Measurements from ENCODE around the gene CDK5R2.
"Not testable (repeated sequence)": the region's sequence is repeated elsewhere in the genome, so short reads cannot be mapped to it uniquely, and the experiment has no call there.

The CDK5R2 gene

GRCh38 chr2:218927876-218928275 is 31.6 kb upstream of the CDK5R2 start:
- DNase-seq (ENCODE audit: low spot score) = no peak
- in situ Hi-C loops (cut with MboI; ENCODE audit: low sequenced_read_pairs, unreplicated experiment) = no loop called here
- TF ChIP-seq CTCF (IDR thresholded peaks at IDR 0.05; ENCODE audit: borderline replicate concordance, control extremely low read depth, extremely low read depth, insufficient read depth, missing control alignments) = no peak

DNA sequence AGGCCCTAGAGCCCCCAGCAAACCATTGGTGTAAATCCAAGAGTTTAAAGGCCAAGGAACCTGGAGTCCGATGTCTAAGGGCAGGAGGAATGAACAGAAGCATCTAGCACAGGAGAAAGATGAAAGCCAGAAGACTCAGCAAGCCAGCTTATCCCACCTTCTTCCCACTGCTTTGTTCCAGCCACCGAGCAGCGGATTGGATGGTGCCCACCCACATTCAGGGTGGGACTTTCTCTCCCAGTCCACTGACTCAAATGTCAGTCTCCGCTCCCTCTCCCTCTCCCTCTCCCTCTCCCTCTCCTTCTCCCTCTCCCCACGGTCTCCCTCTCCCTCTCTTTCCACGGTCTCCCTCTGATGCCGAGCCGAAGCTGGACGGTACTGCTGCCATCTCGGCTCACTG is 29.0 kb upstream of the CDK5R2 start:
- DNase-seq (ENCODE audit: low spot score); in situ Hi-C loops (cut with MboI; ENCODE audit: low sequenced_read_pairs, unreplicated experiment): not testable (repeated sequence)

- in situ Hi-C loops (cut with MboI; ENCODE audit: low sequenced_read_pairs, unreplicated experiment); DNase-seq (ENCODE audit: low spot score): not testable (repeated sequence)
Observed at GRCh38 chr2:218931751-218932150, 27.7 kb upstream of the CDK5R2 start.

- TF ChIP-seq CTCF (IDR thresholded peaks at IDR 0.05; ENCODE audit: borderline replicate concordance, control extremely low read depth, extremely low read depth, insufficient read depth, missing control alignments) = no peak
- DNase-seq (ENCODE audit: low spot score) = no peak
- in situ Hi-C loops (cut with MboI; ENCODE audit: low sequenced_read_pairs, unreplicated experiment) = no loop called here
Observed at GRCh38 chr2:218944759-218945404, 14.6 kb upstream of the CDK5R2 start.

GRCh38 chr2:218946621-218947020 is 12.8 kb upstream of the CDK5R2 start:
- in situ Hi-C loops (cut with MboI; ENCODE audit: low sequenced_read_pairs, unreplicated experiment) = no loop called here
- no peak for DNase-seq (ENCODE audit: low spot score)
- no peak for TF ChIP-seq CTCF (IDR thresholded peaks at IDR 0.05; ENCODE audit: borderline replicate concordance, control extremely low read depth, extremely low read depth, insufficient read depth, missing control alignments)

DNA sequence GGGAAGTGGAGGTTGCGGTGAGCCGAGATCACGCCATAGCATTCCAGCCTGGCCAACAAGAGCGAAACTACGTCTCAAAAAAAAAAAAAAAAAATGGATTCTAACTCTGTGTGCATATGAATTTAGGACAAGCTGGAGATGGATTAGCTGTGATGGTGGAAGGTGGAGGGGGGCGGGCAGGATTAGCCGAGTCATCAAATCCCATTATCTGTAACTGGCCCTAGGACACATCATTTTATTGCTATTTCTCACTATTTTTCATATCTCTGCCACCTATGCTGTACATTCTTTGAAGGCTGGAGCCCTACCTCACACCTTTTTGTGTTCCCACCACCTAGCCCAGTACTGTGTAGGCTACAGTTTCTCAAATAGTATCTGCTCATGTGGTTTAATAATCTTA is 7.3 kb upstream of the CDK5R2 start:
- TF ChIP-seq CTCF (IDR thresholded peaks at IDR 0.05; ENCODE audit: borderline replicate concordance, control extremely low read depth, extremely low read depth, insufficient read depth, missing control alignments) = no peak
- in situ Hi-C loops (cut with MboI; ENCODE audit: low sequenced_read_pairs, unreplicated experiment) = no loop called here
- no peak for DNase-seq (ENCODE audit: low spot score)

DNA sequence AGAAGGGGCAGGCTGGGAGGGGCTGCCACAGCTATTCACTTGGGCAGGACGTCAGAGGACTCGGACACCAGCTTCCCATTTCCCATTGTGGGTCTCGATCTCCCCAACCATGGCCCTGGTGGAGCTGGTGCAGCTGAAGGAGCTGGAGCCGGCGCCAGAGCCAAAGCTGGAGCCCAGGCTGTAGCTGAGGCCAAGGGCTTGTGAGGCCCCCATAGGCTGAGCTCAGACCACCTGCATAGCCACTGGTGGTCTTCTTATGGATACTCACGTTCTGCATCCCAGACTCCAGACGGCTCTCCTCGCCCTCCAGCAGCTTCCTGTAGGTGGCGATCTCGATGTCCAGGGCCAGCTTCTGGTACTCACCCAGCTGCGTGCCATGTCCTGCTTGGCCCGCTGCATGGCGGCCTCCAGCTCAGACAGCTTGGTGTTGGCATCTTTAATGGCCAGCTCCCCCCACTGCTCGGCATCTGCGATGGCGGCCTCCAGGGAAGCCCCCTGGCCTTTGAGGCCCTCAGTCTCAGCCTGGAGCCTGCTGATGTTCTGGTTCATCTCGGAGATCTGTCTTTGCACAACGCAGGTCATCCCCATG is 6.0 kb upstream of the CDK5R2 start:
- no peak for DNase-seq (ENCODE audit: low spot score)
- in situ Hi-C loops (cut with MboI; ENCODE audit: low sequenced_read_pairs, unreplicated experiment) = no loop called here
- no peak for TF ChIP-seq CTCF (IDR thresholded peaks at IDR 0.05; ENCODE audit: borderline replicate concordance, control extremely low read depth, extremely low read depth, insufficient read depth, missing control alignments)

Data from GM13976 (cell line).